Measurements from ENCODE around the gene STPG4.

STPG4 gene

GRCh38 chr2:47048801-47049480 is 106.2 kb downstream of the STPG4 start:
- no peaks in the 10 kb centered on the region for H3K4me1 ChIP-seq (ENCODE audit: control insufficient read depth, insufficient read depth, low read length)
- TF ChIP-seq ZNF560 (tag by site-specific recombination; IDR thresholded peaks at IDR 0.05; ENCODE audit: borderline replicate concordance) (no peak), ZNF404 (tag by site-specific recombination; IDR thresholded peaks at IDR 0.05) (no peak), KLF7 (tag by site-specific recombination; IDR thresholded peaks at IDR 0.05; ENCODE audit: borderline replicate concordance) (no peak), CTCF (tag by site-specific recombination; IDR thresholded peaks at IDR 0.05) (no peak), ZNF366 (tag by site-specific recombination; conservative IDR thresholded peaks at IDR 0.05) (no peak)
- no peaks in the 10 kb centered on the region for H3K9me3 ChIP-seq (ENCODE audit: control insufficient read depth, insufficient read depth, low read depth, low read length)
- ChIA-PET POLR2A (no interaction called here), CTCF (no interaction called here)
- H3K4me3 ChIP-seq (ENCODE audit: low read depth, low read length), result no peak overlapping the region
- peaks cover 0 to 28% of the 10 kb centered on the region in 2 experiments; a peak in 1 of 3 replicates for H3K36me3 ChIP-seq (ENCODE audit: control insufficient read depth in 2 of 2, insufficient read depth in 1 of 2, low read length in 2 of 2)
- no peak overlapping the region for H3K27ac ChIP-seq (ENCODE audit: extremely low read depth, low read depth, low read length)

GRCh38 chr2:47046271-47046670 is 108.8 kb downstream of the STPG4 start:
- ChIA-PET POLR2A (interaction anchor here (0.8 kb wide), 1 partner anchor 23 kb away, joined by 3 read pairs; no protein-coding TSS in a partner anchor), CTCF (interaction anchor here (1.5 kb wide), 1 partner anchor 30 kb away, joined by 4 read pairs; no protein-coding TSS in a partner anchor)
- Histone ChIP-seq H3K27ac (ENCODE audit: extremely low read depth, low read depth, low read length) (no peak overlapping the region), H3K36me3 (ENCODE audit: control insufficient read depth in 2 of 2, insufficient read depth in 1 of 2, low read length in 2 of 2) (peaks cover 0 to 22% of the 10 kb centered on the region in 2 experiments; a peak in 1 of 3 replicates), H3K9me3 (ENCODE audit: control insufficient read depth, insufficient read depth, low read depth, low read length) (no peaks in the 10 kb centered on the region), H3K4me3 (ENCODE audit: low read depth, low read length) (no peak overlapping the region), H3K4me1 (ENCODE audit: control insufficient read depth, insufficient read depth, low read length) (no peaks in the 10 kb centered on the region)
- TF ChIP-seq ZNF677 (tag by site-specific recombination; IDR thresholded peaks at IDR 0.05) (no peak), PRDM2 (tag by site-specific recombination; IDR thresholded peaks at IDR 0.05; ENCODE audit: borderline replicate concordance) (no peak), ZFP69B (tag by site-specific recombination; IDR thresholded peaks at IDR 0.05) (no peak), PATZ1 (tag by site-specific recombination; IDR thresholded peaks at IDR 0.05) (no peak), ZNF24 (tag by site-specific recombination; IDR thresholded peaks at IDR 0.05) (no peak), ZBTB20 (tag by site-specific recombination; IDR thresholded peaks at IDR 0.05) (no peak), MZF1 (tag by site-specific recombination; IDR thresholded peaks at IDR 0.05; ENCODE audit: borderline replicate concordance) (no peak), ZFP41 (tag by site-specific recombination; IDR thresholded peaks at IDR 0.05; ENCODE audit: borderline replicate concordance) (no peak), KLF8 (tag by site-specific recombination; IDR thresholded peaks at IDR 0.05) (no peak), ZBTB48 (tag by site-specific recombination; IDR thresholded peaks at IDR 0.05) (no peak), AEBP2 (tag by site-specific recombination; IDR thresholded peaks at IDR 0.05; ENCODE audit: borderline replicate concordance) (no peak), ZNF785 (tag by site-specific recombination; IDR thresholded peaks at IDR 0.05) (no peak)

All from HEK293 (cell line).